ENCODE measurements around the gene PRDM2.
A peak's percentile ranks its signal among the peaks of the same experiment; 100 is the strongest.

PRDM2 gene

GRCh38 chr1:13733711-13734110 lies 33.7 kb downstream of the PRDM2 start:
- peak; percentile 81 for DNase-seq (ENCODE audit: low read depth)
- no peak overlapping the region for H3K4me3 ChIP-seq (ENCODE audit: low read length)
- TF ChIP-seq CTCF (conservative IDR thresholded peaks at IDR 0.05; ENCODE audit: low read length), result no peak

- no peak for TF ChIP-seq CTCF (conservative IDR thresholded peaks at IDR 0.05; ENCODE audit: low read length)
- no peak for DNase-seq (ENCODE audit: low read depth)
These were observed 35.4 kb downstream of the PRDM2 start for GRCh38 chr1:13735168-13735930.

GRCh38 chr1:13737398-13737797 lies 37.4 kb downstream of the PRDM2 start:
- H3K4me3 ChIP-seq (ENCODE audit: low read length), result no peak overlapping the region
- no peak for TF ChIP-seq CTCF (conservative IDR thresholded peaks at IDR 0.05; ENCODE audit: low read length)
- DNase-seq (ENCODE audit: low read depth), result no peak

More at GRCh38 chr1:13735168-13735930, 35.4 kb downstream of the PRDM2 start:
- no peak overlapping the region for H3K4me3 ChIP-seq (ENCODE audit: low read length)

DNA sequence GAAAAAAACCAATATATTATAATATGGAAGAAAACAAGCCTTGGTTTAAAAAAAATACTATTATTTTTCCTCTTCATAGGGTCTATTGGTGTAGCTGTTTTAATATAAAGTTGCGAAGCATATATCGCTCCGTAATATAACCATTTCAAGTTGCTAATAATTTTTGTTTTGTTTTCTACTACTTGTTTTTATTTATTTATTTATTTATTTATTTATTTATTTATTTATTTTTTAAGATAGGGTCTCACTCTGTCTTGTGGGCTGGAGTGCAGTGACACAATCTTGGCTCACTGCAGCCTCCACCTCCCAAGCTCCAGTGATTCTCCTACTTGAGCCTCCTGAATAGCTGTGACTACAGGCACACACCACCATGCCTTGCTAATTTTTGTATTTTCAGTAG lies 46.4 kb downstream of the PRDM2 start:
- no peak for DNase-seq (ENCODE audit: low read depth)
- no peak overlapping the region for H3K4me3 ChIP-seq (ENCODE audit: low read length)
- no peak for TF ChIP-seq CTCF (conservative IDR thresholded peaks at IDR 0.05; ENCODE audit: low read length)

DNA sequence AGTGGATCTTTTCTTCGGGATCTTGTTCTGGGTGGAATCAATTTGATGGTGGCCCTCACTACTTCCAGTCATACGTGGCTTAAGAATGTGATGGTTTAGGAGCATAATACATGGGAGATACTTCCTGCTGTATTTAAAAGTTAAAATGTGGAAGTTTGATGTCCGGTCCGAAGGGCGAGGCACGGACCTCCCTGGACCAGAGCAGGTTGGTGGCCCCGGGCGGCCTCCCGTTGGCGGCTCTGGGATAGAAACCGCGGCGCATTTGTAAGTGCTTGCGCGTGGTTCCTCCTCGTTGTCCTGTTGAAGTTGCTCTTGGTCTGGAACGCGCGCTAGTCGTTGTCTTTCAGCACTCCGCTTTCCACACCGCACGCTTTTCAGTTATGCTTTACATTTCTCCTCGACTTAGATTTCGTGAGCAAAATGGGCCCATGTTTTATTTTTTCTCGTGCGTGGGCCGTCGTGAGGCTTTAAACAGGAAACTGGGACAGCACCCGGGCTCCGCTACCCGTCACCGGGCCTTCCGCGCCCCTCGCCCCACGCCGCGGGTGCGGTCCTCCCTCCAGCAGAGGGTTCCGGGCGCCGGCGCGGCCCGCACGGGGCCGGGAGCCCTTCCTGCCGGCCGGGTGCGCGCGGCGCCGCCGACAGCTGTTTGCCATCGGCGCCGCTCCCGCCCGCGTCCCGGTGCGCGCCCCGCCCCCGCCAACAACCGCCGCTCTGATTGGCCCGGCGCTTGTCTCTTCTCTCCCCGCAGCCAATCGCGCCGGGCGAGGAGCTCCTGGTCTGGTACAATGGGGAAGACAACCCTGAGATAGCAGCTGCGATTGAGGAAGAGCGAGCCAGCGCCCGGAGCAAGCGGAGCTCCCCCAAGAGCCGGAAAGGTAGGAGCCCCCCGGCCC lies 48.9 kb downstream of the PRDM2 start:
- H3K4me3 ChIP-seq (ENCODE audit: low read length), result peak overlapping the region; percentile 83
- DNase-seq (ENCODE audit: low read depth), result peak; percentile 96
- TF ChIP-seq CTCF (conservative IDR thresholded peaks at IDR 0.05; ENCODE audit: low read length), result no peak

DNA sequence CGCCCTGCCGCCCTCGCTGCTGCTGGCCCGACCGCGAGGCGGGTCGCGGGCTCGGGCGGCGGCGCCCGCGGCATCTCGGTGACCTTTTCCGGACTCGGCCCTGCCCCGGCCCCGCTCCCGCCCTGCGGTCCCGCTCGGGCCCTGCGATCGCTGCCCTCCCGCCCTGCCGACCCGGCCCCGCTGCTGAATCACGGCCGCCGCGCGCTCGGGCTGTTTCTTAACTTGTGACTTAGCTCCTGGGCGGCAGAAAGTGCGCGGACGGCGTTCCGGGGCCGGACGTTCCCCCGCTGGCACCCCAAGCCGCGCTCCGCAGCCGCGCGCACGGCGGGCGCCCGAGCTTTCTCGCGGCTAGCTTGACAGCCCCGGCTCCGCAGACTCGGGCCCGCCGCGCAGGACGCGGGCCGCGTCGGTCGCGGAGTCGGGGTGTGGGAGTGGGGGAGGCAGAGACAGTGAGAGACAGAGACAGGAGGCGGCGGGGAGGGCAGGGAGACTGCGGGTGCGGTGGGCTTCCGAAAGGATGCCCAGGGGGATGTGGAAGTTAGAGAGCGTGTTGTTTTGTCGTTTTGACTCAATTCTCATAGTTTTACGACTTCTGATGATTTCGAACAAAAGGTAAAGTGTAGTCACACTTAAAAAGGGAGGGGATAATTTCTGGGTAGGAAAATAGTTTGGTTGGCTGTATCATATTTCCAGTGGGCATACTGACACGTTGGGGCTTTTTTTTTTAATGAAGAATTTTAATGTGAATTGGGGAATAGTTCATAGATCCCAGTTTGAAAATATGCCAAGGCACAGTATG lies 49.8 kb downstream of the PRDM2 start:
- TF ChIP-seq CTCF (conservative IDR thresholded peaks at IDR 0.05; ENCODE audit: low read length), result no peak
- H3K4me3 ChIP-seq (ENCODE audit: low read length), result peak overlapping the region; percentile 83
- DNase-seq (ENCODE audit: low read depth), result peak; percentile 49

Data from AG10803 (cell line).